Testis (tissue), 2 donors: Measurements from ENCODE around the gene TRABD2B.

Source experiments
- POLR2A ChIP-seq: fragments of 450-650 bp; IDR thresholded peaks from one replicate; pipeline ENCODE4 v1.6.1; 2017; ENCODE audit warnings: antibody characterized with exemption, mild to moderate bottlenecking, moderate library complexity
- TF ChIP-seq, protein P1 (sequence below), 3 experiments: fragments of 450-650 bp in 2 of 3; fragments of 200-600 bp in 1 of 3; sonication (generic) in 1 of 3; IDR thresholded peaks; one replicate each; pipeline ENCODE4 v1.5.1; 2016 to 2019; ENCODE audit warnings: antibody characterized with exemption in 3 of 3, mild to moderate bottlenecking in 2 of 3, moderate library complexity in 1 of 3

- TF ChIP-seq, protein P1, sequence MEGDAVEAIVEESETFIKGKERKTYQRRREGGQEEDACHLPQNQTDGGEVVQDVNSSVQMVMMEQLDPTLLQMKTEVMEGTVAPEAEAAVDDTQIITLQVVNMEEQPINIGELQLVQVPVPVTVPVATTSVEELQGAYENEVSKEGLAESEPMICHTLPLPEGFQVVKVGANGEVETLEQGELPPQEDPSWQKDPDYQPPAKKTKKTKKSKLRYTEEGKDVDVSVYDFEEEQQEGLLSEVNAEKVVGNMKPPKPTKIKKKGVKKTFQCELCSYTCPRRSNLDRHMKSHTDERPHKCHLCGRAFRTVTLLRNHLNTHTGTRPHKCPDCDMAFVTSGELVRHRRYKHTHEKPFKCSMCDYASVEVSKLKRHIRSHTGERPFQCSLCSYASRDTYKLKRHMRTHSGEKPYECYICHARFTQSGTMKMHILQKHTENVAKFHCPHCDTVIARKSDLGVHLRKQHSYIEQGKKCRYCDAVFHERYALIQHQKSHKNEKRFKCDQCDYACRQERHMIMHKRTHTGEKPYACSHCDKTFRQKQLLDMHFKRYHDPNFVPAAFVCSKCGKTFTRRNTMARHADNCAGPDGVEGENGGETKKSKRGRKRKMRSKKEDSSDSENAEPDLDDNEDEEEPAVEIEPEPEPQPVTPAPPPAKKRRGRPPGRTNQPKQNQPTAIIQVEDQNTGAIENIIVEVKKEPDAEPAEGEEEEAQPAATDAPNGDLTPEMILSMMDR (IDR thresholded peaks at IDR 0.05) = no peak
- no peak for TF ChIP-seq POLR2A
Observed at GRCh38 chr1:47971385-47972160, 25.6 kb downstream of the TRABD2B start.
